GM19328 (cell line): ENCODE measurements around the gene CEBPA.

Experiments
- ATAC-seq: cut with Tn5 transposase; IDR thresholded peaks from one replicate; pipeline ENCODE4 v1.9.1; 2021; ENCODE audit warnings: mild to moderate bottlenecking, moderate library complexity; ENCODE audit not compliant: unreplicated experiment

The CEBPA gene

DNA sequence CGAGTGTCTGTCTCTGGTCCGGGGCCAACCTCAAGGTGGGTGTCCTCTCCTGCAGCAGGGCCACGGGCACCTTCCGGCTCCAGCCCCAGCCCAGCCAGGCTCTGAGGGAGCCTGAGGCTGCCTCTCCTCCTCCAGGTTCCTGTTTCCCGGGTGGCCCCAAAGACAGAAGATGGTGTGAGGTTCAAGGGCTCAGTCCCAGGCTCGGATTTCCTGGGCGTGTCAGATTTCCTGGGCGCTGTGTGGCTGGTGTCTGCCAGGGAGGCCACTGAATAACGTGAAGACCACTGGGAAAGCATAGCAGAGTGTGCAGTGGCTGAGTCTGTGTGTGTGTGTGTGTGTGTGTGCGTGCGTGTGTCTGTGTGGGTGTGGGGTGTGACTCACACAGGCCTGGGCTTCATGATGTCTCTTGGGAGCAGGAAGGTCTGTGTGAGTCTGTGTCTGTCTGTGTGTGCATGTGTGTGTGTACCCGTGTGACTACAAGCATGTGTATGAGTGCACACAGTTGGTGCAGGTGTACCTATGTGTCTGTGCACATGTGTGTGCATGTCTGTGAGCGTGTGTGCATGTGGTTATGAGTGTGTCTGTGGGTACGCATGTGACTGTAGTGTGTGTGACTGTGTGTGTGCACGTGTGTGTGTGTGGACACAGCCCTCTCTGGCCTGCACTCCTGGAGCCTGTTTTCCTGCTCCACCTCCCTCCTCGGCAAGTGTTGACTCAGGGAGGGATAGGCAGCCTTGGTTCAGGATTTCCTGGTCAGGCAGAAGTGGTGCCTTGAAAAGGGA lies 28.3 kb downstream of the CEBPA start:
- ATAC-seq = no peak

DNA sequence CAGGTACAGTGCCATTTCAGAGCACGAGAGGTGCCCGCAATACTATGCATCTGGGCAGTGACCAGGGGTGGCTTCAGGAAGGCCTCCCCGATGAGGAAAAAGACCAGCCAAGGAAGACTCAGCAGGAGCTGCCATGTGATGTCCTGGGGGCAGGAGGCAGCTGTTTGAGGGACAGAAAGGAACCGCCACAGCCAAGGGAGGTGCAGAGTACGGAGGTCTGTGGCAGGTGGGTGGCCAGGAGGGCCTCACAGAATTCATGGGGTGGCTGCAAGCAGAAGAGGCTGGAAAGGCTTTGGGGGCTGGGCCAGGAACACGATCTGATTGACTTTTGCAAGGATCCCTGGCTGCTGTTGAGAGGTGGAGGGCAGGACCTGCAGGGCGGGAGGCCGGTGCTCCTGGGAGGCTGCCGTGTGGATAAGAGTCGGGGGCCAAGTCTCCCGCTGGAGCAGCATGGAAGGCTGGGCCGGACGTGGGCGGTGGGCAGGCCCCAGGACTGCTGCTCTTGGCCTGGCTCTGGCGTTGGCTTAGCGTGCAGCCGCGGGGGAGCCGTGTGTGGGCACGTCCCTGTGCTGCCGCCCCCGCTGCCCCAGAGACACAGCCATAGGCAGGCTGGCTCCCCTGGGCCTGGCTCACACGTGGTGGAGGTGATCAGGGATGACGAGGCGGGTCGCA lies 29.1 kb downstream of the CEBPA start:
- no peak for ATAC-seq

- no peak for ATAC-seq
These were observed 30.9 kb downstream of the CEBPA start for GRCh38 chr19:33271246-33272021.

GRCh38 chr19:33270769-33271168 lies 31.6 kb downstream of the CEBPA start:
- no peak for ATAC-seq

DNA sequence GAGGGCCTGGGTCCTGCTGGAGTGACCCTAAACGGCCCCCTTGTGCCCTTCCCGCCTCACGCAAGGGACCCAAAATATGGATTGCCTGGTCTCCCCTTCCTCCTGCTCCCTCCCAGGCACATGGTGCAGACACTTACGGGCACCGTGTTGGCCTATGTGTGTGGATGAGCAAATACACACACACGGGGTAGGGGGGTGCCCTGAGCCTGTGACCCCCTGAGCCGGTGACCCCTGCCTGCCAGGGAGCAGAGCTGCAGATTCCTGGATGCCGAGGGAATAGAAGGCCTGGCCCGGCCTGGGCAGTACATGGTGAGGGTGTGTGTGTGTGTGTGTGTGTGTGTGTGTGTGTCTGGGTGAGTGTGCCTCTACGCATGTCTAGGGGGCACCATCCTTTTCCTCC lies 33.3 kb downstream of the CEBPA start:
- no peak for ATAC-seq

GRCh38 chr19:33268162-33268991 lies 34.0 kb downstream of the CEBPA start:
- ATAC-seq = no peak

- ATAC-seq = no peak
These were observed 34.6 kb downstream of the CEBPA start for GRCh38 chr19:33267706-33268105.

DNA sequence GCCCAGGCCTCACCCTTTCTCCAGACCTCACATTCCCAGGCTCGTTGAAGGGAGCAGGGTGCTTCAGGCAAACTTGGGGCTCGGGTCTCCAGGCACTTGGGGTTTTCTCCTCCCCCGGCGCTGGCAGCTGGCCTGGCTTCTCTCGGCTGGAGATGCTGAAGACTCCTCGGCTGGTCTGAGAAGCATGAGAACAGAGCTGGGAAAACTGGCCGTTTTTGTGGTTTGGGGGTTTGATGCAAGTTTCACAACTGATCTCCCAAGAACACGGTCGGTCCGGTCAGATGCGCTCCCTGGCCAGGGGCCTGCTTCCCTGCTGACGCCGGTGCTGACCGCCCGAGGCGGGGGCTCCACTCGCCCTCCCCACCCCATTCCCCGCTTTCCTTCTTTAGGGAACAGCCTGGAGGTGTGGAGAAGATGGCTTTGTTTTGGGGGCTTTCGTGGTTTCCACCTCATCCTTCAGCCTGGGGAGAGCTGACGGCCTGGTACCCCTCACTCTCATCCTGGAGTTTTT lies 35.3 kb downstream of the CEBPA start:
- ATAC-seq = no peak

GRCh38 chr19:33264881-33265445 lies 37.4 kb downstream of the CEBPA start:
- no peak for ATAC-seq

GRCh38 chr19:33263325-33264023 lies 38.9 kb downstream of the CEBPA start:
- ATAC-seq = no peak

- ATAC-seq = no peak
These were observed 40.7 kb downstream of the CEBPA start for GRCh38 chr19:33261511-33262189.

DNA sequence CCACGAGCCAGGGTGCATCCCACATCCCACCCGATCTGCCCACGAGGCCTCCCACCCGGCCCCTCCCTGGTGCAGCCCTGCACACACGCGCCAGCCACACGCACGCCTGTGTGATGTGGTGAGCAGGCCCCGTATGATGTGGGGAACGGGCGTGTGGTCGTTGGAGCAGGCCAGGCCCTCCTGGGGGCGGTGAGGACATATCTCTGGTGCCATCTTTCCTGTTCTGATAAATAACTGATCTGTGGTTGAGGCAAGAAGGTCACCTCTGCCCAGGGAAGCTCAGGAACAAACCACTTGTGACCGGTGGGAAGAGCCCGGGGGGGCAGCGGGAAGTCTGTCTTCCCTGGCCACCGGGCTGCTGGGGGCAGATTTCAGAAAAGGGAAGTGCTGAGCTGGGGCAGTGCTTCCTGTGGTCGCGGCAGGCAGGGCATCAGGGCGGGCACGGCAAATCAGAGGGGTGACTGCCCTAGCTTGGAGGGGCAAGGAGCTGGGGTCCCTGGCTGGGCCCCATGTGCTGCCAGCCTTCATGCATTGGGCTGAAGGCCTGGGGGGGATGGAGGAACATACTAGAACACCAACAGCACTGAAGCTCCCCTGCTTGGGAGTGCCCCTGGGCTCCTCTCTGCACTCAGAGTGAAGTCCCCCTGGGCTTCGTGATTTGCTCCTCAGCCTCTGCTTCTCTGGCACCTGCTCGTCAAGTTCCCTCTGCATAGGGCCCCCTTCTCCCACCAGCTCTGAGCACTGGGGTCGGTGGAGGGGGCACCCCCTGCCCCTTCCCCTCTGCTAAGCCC lies 41.5 kb downstream of the CEBPA start:
- no peak for ATAC-seq

GRCh38 chr19:33259539-33259938 lies 42.8 kb downstream of the CEBPA start:
- ATAC-seq = no peak

GRCh38 chr19:33257828-33258227 lies 44.5 kb downstream of the CEBPA start:
- no peak for ATAC-seq

- ATAC-seq = no peak
These were observed 46.1 kb downstream of the CEBPA start for GRCh38 chr19:33256261-33256660.

GRCh38 chr19:33255781-33256180 lies 46.6 kb downstream of the CEBPA start:
- ATAC-seq = no peak

DNA sequence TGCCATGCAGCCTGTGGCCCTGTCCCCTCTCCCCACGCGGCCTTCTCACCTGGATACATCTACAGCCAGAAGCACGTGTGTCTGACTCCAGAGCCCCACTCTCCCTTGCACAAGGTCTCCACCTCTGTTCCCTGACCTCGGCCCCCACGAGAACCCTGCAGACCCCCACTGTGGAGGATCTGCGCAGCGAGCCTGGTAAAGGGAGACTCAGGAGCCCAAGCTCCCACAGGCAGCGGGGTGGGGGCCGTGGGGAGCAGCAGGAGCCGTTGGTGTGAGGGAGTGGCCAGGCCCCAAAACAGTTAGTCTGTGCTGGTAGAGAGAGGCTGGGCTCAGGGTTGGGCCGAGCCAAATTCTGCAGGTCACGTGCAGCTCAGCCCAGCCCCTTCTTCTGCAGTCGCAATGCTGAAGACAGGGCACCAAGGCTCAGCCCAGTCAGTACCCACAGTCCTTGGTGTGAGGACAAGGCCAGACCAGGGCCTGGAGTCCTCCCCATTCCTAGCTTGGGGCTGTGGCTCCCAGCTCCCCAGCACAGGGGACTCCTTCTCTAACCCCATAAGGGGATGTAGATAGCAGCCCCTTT lies 48.0 kb downstream of the CEBPA start:
- no peak for ATAC-seq

GRCh38 chr19:33252971-33253370 lies 49.4 kb downstream of the CEBPA start:
- ATAC-seq = no peak
